B cell (primary cell): Measurements from ENCODE around the gene ZDHHC14. TPM values are rescaled to one million over a fixed set of nuclear protein-coding genes. Genes with fewer than 3 reads are reported as not detected.

Experiments used
- ATAC-seq: fragments of 200-7000 bp; cut with Tn5 transposase; one replicate; pipeline ENCODE4 v1.10.0; 2021; ENCODE audit warnings: low read depth, mild to moderate bottlenecking, moderate number of reproducible peaks, moderate library complexity
- CTCF ChIA-PET: fragments of 350-600 bp; sonication (Branson Sonifier 250); formaldehyde crosslinking; loops from one replicate; lab custom pipeline; 2021; ENCODE audit warnings: antibody characterized with exemption, inconsistent platforms; lab: Charles Lee
- POLR2A ChIA-PET: fragments of 350-600 bp; sonication (Branson Sonifier 250); formaldehyde crosslinking; loops from one replicate; lab custom pipeline; 2021; ENCODE audit warnings: antibody characterized with exemption; lab: Charles Lee
- DNase-seq: peaks from one replicate; pipeline ENCODE4 v3.0.0; 2013
- H2AFZ ChIP-seq: 2 replicates; pipeline ENCODE4 v1.6.1; 2012; ENCODE audit warnings: mild to moderate bottlenecking, low read depth, low read length; ENCODE audit not compliant: insufficient read depth, poor library complexity, severe bottlenecking
- H3K27ac ChIP-seq, 2 donors: 1 replicate in 1 of 2; 2 replicates in 1 of 2; pipeline ENCODE4 v1.5.1; 2012 to 2013; ENCODE audit warnings: low read length in 2 of 2, mild to moderate bottlenecking in 2 of 2, moderate library complexity in 1 of 2
- H3K27me3 ChIP-seq, 4 experiments: fragments of 200-600 bp in 1 of 4; sonication (generic) in 1 of 4; replicated peaks in 1 of 4; 1 replicate in 2 of 4; 2 replicates in 2 of 4; pipeline versions ENCODE4 v1.6.1 to v1.7.0; 2013 to 2016; ENCODE audit warnings: low read length in 3 of 4, mild to moderate bottlenecking in 2 of 4, mixed read lengths in 1 of 4, moderate library complexity in 1 of 4; ENCODE audit not compliant: insufficient read depth in 4 of 4, control insufficient read depth in 3 of 4; ENCODE audit errors: control extremely low read depth in 1 of 4
- H3K36me3 ChIP-seq, 2 experiments: replicated peaks in 1 of 2; 1 replicate in 1 of 2; 2 replicates in 1 of 2; pipeline versions ENCODE4 v1.6.1 to v1.7.1; 2013; ENCODE audit warnings: low read length in 1 of 2; ENCODE audit not compliant: insufficient read depth in 2 of 2, control insufficient read depth in 1 of 2; ENCODE audit errors: control extremely low read depth in 1 of 2, extremely low read depth in 1 of 2
- H3K4me1 ChIP-seq, 2 donors: fragments of 200-600 bp in 1 of 2; sonication (generic) in 1 of 2; 1 replicate in 1 of 2; 2 replicates in 1 of 2; pipeline versions ENCODE4 v1.5.1 to v1.6.1; 2013 to 2017; ENCODE audit warnings: low read length in 2 of 2; ENCODE audit not compliant: control insufficient read depth in 2 of 2, insufficient read depth in 2 of 2
- H3K4me2 ChIP-seq: replicated peaks from 2 replicates; pipeline ENCODE3; 2012; ENCODE audit warnings: mild to moderate bottlenecking, low read depth, low read length; ENCODE audit not compliant: poor library complexity, severe bottlenecking
- H3K4me3 ChIP-seq, 5 experiments: fragments of 200-600 bp in 1 of 5; sonication (generic) in 1 of 5; 1 replicate in 3 of 5; 2 replicates in 2 of 5; pipeline versions ENCODE4 v1.5.1 to v1.7.0; 2011 to 2016; ENCODE audit warnings: low read length in 4 of 5, mild to moderate bottlenecking in 4 of 5, low read depth in 2 of 5, control low read depth in 1 of 5, moderate library complexity in 1 of 5; ENCODE audit not compliant: insufficient read depth in 1 of 5; ENCODE audit errors: control extremely low read depth in 1 of 5, extremely low read depth in 1 of 5
- H3K79me2 ChIP-seq: fragments of 200-600 bp; sonication (generic); one replicate; pipeline ENCODE4 v1.6.0; 2016; ENCODE audit warnings: low read length; ENCODE audit not compliant: control insufficient read depth, insufficient read depth
- H3K9ac ChIP-seq: fragments of 200-600 bp; sonication (generic); 2 replicates; pipeline ENCODE4 v1.6.1; 2017; ENCODE audit warnings: mild to moderate bottlenecking, low read length, moderate library complexity
- H3K9me3 ChIP-seq, 3 donors: one replicate each; pipeline versions ENCODE4 v1.6.1 to v1.7.1; 2013; ENCODE audit warnings: low read length in 2 of 3; ENCODE audit not compliant: control insufficient read depth in 2 of 3, insufficient read depth in 1 of 3; ENCODE audit errors: control extremely low read depth in 1 of 3
- H4K20me1 ChIP-seq: 2 replicates; pipeline ENCODE4 v1.6.0; 2012; ENCODE audit warnings: mild to moderate bottlenecking, low read length; ENCODE audit not compliant: insufficient read depth, control insufficient read depth, poor library complexity, severe bottlenecking
- H3K27ac Mint-ChIP-seq: one replicate; pipeline ENCODE4 v1.8.0; 2021; ENCODE audit warnings: mixed read lengths
- H3K27me3 Mint-ChIP-seq: one replicate; pipeline ENCODE4 v1.8.0; 2021; ENCODE audit warnings: mixed read lengths
- H3K4me1 Mint-ChIP-seq: one replicate; pipeline ENCODE4 v1.8.0; 2021; ENCODE audit warnings: mixed read lengths
- H3K4me3 Mint-ChIP-seq: one replicate; pipeline ENCODE4 v1.8.0; 2021; ENCODE audit warnings: mixed read lengths
- H3K9me3 Mint-ChIP-seq: one replicate; pipeline ENCODE4 v1.8.0; 2022; ENCODE audit warnings: mixed read lengths; ENCODE audit not compliant: insufficient read depth
- EZH2 ChIP-seq: IDR thresholded peaks from 2 replicates; pipeline ENCODE4 v1.6.1; 2012; ENCODE audit warnings: borderline replicate concordance, low read depth, mild to moderate bottlenecking, moderate library complexity, low read length; ENCODE audit not compliant: insufficient read depth, poor library complexity, severe bottlenecking
- WGBS: methylation state at CpG from one replicate; pipeline ENCODE4 v1.1.5; 2013; ENCODE audit warnings: missing lambda C conversion rate; ENCODE audit not compliant: insufficient coverage; 5-methylcytosine and 5-hydroxymethylcytosine counted together
- intact Hi-C: fragments of 100-400 bp; cut with micrococcal nuclease; formaldehyde crosslinking; loops from one replicate; pipeline ENCODE4 v1.10.0; 2022
- polyA plus RNA-seq: library from polyadenylated mRNA; depleted of rRNA; stranded (reverse); fragments of >200 nt; gene quantifications from 2 replicates; pipeline ENCODE4 v1.2.3, GENCODE V29; 2012
- total RNA-seq, 2 donors: library from RNA; stranded (reverse); fragments of 120-200 nt in 1 of 2; gene quantifications; 1 replicate in 1 of 2; 2 replicates in 1 of 2; pipeline versions ENCODE4 v1.2.3 to v1.2.4, GENCODE V29; 2013 to 2022
- TF ChIP-seq, protein P1 (sequence below): fragments of 200-600 bp; IDR thresholded peaks from one replicate; pipeline ENCODE4 v1.8.0; 2022; ENCODE audit warnings: antibody characterized with exemption, mild to moderate bottlenecking

The ZDHHC14 gene
- total and polyA plus RNA-seq, 2 donors (not counting 1 experiment from before 2014, with no cell fraction given) = 8.8 to 50.4 TPM

DNA sequence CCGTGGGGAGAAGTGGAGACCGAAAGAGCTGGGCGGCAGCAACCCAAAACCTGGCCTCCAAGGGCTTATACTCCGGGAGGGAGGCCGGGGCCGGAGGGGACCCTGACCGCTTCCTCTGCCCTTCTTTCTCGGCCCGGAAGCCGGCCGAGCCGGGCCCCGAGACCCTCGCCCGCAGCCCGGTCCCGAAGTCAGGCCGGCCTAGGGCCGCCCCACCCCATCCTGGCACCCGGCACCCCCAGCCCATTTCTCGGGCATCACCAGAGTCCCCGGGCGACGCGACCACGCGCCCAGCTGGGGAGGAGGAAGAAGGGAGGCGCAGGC lies 572 bp upstream of the ZDHHC14 start:
- Histone ChIP-seq H4K20me1 (peaks cover 20% of the 10 kb centered on the region), H3K27me3 (peaks cover 0 to 6% (median 2%) of the 10 kb centered on the region in 4 experiments), H3K9ac (peak overlapping the region; percentile 86), H3K4me1 (peaks cover 24 to 37% of the 10 kb centered on the region in 2 donors), H3K79me2 (peaks cover 17% of the 10 kb centered on the region), H3K27ac (peak overlapping the region; percentile 55 to 80), H2AFZ (peak overlapping the region; percentile 93), H3K4me2 (peak overlapping the region; percentile 84), H3K36me3 (no peaks in the 10 kb centered on the region), H3K4me3 (peak overlapping the region; percentile 42 to 99 (median 93)), H3K9me3 (no peaks in the 10 kb centered on the region)
- TF ChIP-seq, protein P1, sequence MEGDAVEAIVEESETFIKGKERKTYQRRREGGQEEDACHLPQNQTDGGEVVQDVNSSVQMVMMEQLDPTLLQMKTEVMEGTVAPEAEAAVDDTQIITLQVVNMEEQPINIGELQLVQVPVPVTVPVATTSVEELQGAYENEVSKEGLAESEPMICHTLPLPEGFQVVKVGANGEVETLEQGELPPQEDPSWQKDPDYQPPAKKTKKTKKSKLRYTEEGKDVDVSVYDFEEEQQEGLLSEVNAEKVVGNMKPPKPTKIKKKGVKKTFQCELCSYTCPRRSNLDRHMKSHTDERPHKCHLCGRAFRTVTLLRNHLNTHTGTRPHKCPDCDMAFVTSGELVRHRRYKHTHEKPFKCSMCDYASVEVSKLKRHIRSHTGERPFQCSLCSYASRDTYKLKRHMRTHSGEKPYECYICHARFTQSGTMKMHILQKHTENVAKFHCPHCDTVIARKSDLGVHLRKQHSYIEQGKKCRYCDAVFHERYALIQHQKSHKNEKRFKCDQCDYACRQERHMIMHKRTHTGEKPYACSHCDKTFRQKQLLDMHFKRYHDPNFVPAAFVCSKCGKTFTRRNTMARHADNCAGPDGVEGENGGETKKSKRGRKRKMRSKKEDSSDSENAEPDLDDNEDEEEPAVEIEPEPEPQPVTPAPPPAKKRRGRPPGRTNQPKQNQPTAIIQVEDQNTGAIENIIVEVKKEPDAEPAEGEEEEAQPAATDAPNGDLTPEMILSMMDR = no peak
- TF ChIP-seq EZH2 = no peak
- peak overlapping the region; percentile 69 for H3K27ac Mint-ChIP-seq
- POLR2A ChIA-PET = interaction anchor here (0.6 to 2.2 kb wide), 6 partner anchors 11 to 1487 kb away, joined by 3 to 8 read pairs (median 4); partner anchors contain the start of gene TMEM242
- 0% methylated on average over 20 of the region's 28 CpGs for WGBS
- H3K9me3 Mint-ChIP-seq = no peaks in the 10 kb centered on the region
- H3K27me3 Mint-ChIP-seq = peaks cover 4% of the 10 kb centered on the region
- CTCF ChIA-PET = interaction anchor here (0.9 to 2.5 kb wide), 9 partner anchors 11 to 286 kb away, joined by 3 to 9 read pairs (median 5); partner anchors contain the start of gene TMEM242
- peak overlapping the region; percentile 80 for H3K4me3 Mint-ChIP-seq
- intact Hi-C loops = loop anchor here (1.0 to 10.0 kb wide), 6 partner anchors 11 to 384 kb away; no protein-coding TSS in a partner anchor
- peaks cover 28% of the 10 kb centered on the region for H3K4me1 Mint-ChIP-seq
- DNase-seq = no peak
- ATAC-seq = peak; percentile 1
